Measurements from ENCODE around the gene HERC4. TPM values are rescaled to one million over a fixed set of nuclear protein-coding genes. Genes with fewer than 3 reads are reported as not detected.

Gene HERC4
- total RNA-seq (2014; rRNA removed; shearing (Covaris generic)) = 29.2 and 36.6 TPM in 2 replicates

- DNase-seq (ENCODE audit: low read depth) = peak; percentile 93
These were observed at the start of gene HERC4 for GRCh38 chr10:68074775-68075549. HERC4 (minus strand) TSS chr10:68075283; CDS start chr10:68073108, 2,175 bp downstream.

GRCh38 chr10:68124718-68125117 lies 49.6 kb upstream of the HERC4 start:
- DNase-seq (ENCODE audit: low read depth) = no peak

- DNase-seq (ENCODE audit: low read depth) = no peak
These were observed 46.8 kb upstream of the HERC4 start for GRCh38 chr10:68121852-68122251.

- DNase-seq (ENCODE audit: low read depth) = no peak
These were observed 46.1 kb upstream of the HERC4 start for GRCh38 chr10:68121020-68121743.

GRCh38 chr10:68118657-68119056 lies 43.6 kb upstream of the HERC4 start:
- no peak for DNase-seq (ENCODE audit: low read depth)

GRCh38 chr10:68112837-68113236 lies 37.8 kb upstream of the HERC4 start:
- no peak for DNase-seq (ENCODE audit: low read depth)

GRCh38 chr10:68111584-68111983 lies 36.5 kb upstream of the HERC4 start:
- no peak for DNase-seq (ENCODE audit: low read depth)

GRCh38 chr10:68110027-68110426 lies 34.9 kb upstream of the HERC4 start:
- no peak for DNase-seq (ENCODE audit: low read depth)

GRCh38 chr10:68109331-68109730 lies 34.2 kb upstream of the HERC4 start, which contains the start of gene MYPN:
MYPN (plus strand) TSS chr10:68109488; CDS start chr10:68121439, 11,951 bp downstream.
- DNase-seq (ENCODE audit: low read depth) = no peak

- DNase-seq (ENCODE audit: low read depth) = no peak
These were observed 33.6 kb upstream of the HERC4 start for GRCh38 chr10:68108653-68109052.

- no peak for DNase-seq (ENCODE audit: low read depth)
These were observed 33.0 kb upstream of the HERC4 start for GRCh38 chr10:68108051-68108450.

- no peak for DNase-seq (ENCODE audit: low read depth)
These were observed 32.6 kb upstream of the HERC4 start for GRCh38 chr10:68107651-68108050.

GRCh38 chr10:68106656-68107055 lies 31.6 kb upstream of the HERC4 start:
- DNase-seq (ENCODE audit: low read depth) = peak; percentile 89

GRCh38 chr10:68105820-68106219 lies 30.7 kb upstream of the HERC4 start:
- DNase-seq (ENCODE audit: low read depth) = peak; percentile 65

- DNase-seq (ENCODE audit: low read depth) = no peak
These were observed 28.8 kb upstream of the HERC4 start for GRCh38 chr10:68103901-68104300.

GRCh38 chr10:68103261-68103878 lies 28.3 kb upstream of the HERC4 start:
- DNase-seq (ENCODE audit: low read depth) = no peak

GRCh38 chr10:68101066-68101465 lies 26.0 kb upstream of the HERC4 start:
- no peak for DNase-seq (ENCODE audit: low read depth)

GRCh38 chr10:68099736-68100135 lies 24.7 kb upstream of the HERC4 start:
- DNase-seq (ENCODE audit: low read depth) = peak; percentile 29

GRCh38 chr10:68096913-68097516 lies 21.9 kb upstream of the HERC4 start:
- DNase-seq (ENCODE audit: low read depth) = peak; percentile 94

GRCh38 chr10:68095153-68095552 lies 20.1 kb upstream of the HERC4 start:
- peak; percentile 75 for DNase-seq (ENCODE audit: low read depth)

- DNase-seq (ENCODE audit: low read depth) = no peak
These were observed 17.4 kb upstream of the HERC4 start for GRCh38 chr10:68092512-68092911.

- DNase-seq (ENCODE audit: low read depth) = no peak
These were observed 15.5 kb upstream of the HERC4 start for GRCh38 chr10:68090586-68090985.
